Fibroblast of mammary gland (primary cell): ENCODE results near the gene CACNA1C.

Experiments
- DNase-seq: peaks from one replicate; pipeline ENCODE4 v3.0.0-alpha.2; 2010; ENCODE audit warnings: low read depth
- H3K4me3 ChIP-seq: 2 replicates; pipeline ENCODE4 v1.5.1; 2011; ENCODE audit warnings: low read depth, mild to moderate bottlenecking, low read length, moderate library complexity; ENCODE audit not compliant: control insufficient read depth
- TF ChIP-seq, protein P1 (sequence below): conservative IDR thresholded peaks from 2 replicates; pipeline ENCODE4 v1.5.1; 2011; ENCODE audit warnings: low read depth, low read length, inconsistent platforms; ENCODE audit not compliant: control insufficient read depth, insufficient read depth

CACNA1C gene

GRCh38 chr12:2289525-2289924 is 236.7 kb downstream of the CACNA1C start:
- TF ChIP-seq, protein P1, sequence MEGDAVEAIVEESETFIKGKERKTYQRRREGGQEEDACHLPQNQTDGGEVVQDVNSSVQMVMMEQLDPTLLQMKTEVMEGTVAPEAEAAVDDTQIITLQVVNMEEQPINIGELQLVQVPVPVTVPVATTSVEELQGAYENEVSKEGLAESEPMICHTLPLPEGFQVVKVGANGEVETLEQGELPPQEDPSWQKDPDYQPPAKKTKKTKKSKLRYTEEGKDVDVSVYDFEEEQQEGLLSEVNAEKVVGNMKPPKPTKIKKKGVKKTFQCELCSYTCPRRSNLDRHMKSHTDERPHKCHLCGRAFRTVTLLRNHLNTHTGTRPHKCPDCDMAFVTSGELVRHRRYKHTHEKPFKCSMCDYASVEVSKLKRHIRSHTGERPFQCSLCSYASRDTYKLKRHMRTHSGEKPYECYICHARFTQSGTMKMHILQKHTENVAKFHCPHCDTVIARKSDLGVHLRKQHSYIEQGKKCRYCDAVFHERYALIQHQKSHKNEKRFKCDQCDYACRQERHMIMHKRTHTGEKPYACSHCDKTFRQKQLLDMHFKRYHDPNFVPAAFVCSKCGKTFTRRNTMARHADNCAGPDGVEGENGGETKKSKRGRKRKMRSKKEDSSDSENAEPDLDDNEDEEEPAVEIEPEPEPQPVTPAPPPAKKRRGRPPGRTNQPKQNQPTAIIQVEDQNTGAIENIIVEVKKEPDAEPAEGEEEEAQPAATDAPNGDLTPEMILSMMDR: no peak
- no peak overlapping the region for H3K4me3 ChIP-seq
- no peak for DNase-seq

DNA sequence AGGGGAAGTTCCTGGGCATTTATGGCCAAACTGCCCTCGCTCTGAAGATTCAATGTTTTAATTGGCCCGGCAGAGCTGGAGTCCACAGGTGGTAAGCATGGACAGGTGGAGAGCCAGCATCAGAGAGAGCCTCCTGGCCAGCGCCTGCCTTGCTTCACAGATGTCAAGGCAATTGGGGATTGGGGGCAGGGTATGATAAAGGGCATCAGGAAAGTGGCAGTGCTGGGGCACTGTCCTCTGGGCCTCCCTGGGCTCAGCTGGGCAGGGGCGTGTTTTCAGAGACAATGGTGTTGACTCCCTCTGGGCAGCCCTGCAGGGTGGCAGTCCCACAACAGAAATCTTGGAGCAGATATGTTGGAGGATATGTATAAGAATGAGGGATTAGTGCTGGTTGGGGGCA is 237.3 kb downstream of the CACNA1C start:
- DNase-seq: no peak
- H3K4me3 ChIP-seq: no peak overlapping the region
- TF ChIP-seq, protein P1: no peak

GRCh38 chr12:2290516-2291065 is 237.8 kb downstream of the CACNA1C start:
- DNase-seq: no peak
- TF ChIP-seq, protein P1: no peak
- H3K4me3 ChIP-seq: no peak overlapping the region

- TF ChIP-seq, protein P1: peak; percentile 79
- peak; percentile 57 for DNase-seq
- no peak overlapping the region for H3K4me3 ChIP-seq
Observed at GRCh38 chr12:2291182-2291832, 238.5 kb downstream of the CACNA1C start.

GRCh38 chr12:2291947-2292346 is 239.2 kb downstream of the CACNA1C start:
- DNase-seq: no peak
- TF ChIP-seq, protein P1: no peak
- no peak overlapping the region for H3K4me3 ChIP-seq

DNA sequence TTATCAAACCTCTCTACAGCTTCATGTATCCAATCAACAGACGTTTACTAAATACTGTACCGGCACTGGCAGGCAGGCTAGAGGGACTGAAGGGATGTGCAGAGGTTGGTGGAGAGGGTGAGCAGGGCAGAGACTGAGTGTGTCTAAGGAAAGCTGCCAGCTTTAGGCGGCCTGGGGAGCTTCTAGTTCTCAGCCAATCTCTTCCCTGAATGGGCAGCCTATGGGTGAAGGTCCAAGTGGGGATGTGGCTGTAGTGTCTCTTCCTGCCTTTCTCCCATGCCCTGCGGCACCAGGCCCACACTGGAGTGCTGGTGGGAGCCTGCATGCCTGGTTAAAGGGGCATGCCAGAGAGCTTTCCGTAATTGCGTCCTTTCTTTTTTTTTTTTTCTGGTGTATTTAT is 239.8 kb downstream of the CACNA1C start:
- no peak overlapping the region for H3K4me3 ChIP-seq
- no peak for DNase-seq
- TF ChIP-seq, protein P1: no peak
